ENCODE results near the gene NPFFR1. TPM values are rescaled to one million over a fixed set of nuclear protein-coding genes. Genes with fewer than 3 reads are reported as not detected.

The NPFFR1 gene
- total and polyA plus RNA-seq, 2 experiments from 2014 or later: 0.03 to 0.05 TPM

GRCh38 chr10:70295321-70295720 lies 11.5 kb upstream of the NPFFR1 start:
- Mint-ChIP-seq H3K4me1 (peaks cover 17% of the 10 kb centered on the region), H3K36me3 (ENCODE audit: low read depth) (0 out of 3 replicates have a peak, but pooled peaks cover under 1% of the 10 kb centered on the region), H3K4me3 (no peak overlapping the region), H3K27ac (no peak overlapping the region), H3K27me3 (ENCODE audit: insufficient read depth, low read depth, poor library complexity) (peaks cover 2% of the 10 kb centered on the region), H3K9me3 (no peaks in the 10 kb centered on the region)
- TF ChIP-seq, protein P1, sequence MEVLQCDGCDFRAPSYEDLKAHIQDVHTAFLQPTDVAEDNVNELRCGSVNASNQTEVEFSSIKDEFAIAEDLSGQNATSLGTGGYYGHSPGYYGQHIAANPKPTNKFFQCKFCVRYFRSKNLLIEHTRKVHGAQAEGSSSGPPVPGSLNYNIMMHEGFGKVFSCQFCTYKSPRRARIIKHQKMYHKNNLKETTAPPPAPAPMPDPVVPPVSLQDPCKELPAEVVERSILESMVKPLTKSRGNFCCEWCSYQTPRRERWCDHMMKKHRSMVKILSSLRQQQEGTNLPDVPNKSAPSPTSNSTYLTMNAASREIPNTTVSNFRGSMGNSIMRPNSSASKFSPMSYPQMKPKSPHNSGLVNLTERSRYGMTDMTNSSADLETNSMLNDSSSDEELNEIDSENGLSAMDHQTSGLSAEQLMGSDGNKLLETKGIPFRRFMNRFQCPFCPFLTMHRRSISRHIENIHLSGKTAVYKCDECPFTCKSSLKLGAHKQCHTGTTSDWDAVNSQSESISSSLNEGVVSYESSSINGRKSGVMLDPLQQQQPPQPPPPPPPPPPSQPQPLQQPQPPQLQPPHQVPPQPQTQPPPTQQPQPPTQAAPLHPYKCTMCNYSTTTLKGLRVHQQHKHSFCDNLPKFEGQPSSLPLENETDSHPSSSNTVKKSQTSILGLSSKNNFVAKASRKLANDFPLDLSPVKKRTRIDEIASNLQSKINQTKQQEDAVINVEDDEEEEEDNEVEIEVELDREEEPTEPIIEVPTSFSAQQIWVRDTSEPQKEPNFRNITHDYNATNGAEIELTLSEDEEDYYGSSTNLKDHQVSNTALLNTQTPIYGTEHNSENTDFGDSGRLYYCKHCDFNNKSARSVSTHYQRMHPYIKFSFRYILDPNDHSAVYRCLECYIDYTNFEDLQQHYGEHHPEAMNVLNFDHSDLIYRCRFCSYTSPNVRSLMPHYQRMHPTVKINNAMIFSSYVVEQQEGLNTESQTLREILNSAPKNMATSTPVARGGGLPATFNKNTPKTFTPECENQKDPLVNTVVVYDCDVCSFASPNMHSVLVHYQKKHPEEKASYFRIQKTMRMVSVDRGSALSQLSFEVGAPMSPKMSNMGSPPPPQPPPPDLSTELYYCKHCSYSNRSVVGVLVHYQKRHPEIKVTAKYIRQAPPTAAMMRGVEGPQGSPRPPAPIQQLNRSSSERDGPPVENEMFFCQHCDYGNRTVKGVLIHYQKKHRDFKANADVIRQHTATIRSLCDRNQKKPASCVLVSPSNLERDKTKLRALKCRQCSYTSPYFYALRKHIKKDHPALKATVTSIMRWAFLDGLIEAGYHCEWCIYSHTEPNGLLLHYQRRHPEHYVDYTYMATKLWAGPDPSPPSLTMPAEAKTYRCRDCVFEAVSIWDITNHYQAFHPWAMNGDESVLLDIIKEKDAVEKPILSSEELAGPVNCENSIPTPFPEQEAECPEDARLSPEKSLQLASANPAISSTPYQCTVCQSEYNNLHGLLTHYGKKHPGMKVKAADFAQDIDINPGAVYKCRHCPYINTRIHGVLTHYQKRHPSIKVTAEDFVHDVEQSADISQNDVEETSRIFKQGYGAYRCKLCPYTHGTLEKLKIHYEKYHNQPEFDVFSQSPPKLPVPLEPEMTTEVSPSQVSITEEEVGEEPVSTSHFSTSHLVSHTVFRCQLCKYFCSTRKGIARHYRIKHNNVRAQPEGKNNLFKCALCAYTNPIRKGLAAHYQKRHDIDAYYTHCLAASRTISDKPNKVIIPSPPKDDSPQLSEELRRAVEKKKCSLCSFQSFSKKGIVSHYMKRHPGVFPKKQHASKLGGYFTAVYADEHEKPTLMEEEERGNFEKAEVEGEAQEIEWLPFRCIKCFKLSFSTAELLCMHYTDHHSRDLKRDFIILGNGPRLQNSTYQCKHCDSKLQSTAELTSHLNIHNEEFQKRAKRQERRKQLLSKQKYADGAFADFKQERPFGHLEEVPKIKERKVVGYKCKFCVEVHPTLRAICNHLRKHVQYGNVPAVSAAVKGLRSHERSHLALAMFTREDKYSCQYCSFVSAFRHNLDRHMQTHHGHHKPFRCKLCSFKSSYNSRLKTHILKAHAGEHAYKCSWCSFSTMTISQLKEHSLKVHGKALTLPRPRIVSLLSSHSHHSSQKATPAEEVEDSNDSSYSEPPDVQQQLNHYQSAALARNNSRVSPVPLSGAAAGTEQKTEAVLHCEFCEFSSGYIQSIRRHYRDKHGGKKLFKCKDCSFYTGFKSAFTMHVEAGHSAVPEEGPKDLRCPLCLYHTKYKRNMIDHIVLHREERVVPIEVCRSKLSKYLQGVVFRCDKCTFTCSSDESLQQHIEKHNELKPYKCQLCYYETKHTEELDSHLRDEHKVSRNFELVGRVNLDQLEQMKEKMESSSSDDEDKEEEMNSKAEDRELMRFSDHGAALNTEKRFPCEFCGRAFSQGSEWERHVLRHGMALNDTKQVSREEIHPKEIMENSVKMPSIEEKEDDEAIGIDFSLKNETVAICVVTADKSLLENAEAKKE (CRISPR knock-in tag; IDR thresholded peaks at IDR 0.05): no peak
- TF ChIP-seq STAT1 (IDR thresholded peaks at IDR 0.05; ENCODE audit: unreplicated experiment): no peak
- no peak for TF ChIP-seq POLR2AphosphoS5 (IDR thresholded peaks at IDR 0.05; ENCODE audit: low read depth)
- TF ChIP-seq ZNF331 (CRISPR knock-in tag; IDR thresholded peaks at IDR 0.05; ENCODE audit: low read depth): no peak
- TF ChIP-seq, protein P2, sequence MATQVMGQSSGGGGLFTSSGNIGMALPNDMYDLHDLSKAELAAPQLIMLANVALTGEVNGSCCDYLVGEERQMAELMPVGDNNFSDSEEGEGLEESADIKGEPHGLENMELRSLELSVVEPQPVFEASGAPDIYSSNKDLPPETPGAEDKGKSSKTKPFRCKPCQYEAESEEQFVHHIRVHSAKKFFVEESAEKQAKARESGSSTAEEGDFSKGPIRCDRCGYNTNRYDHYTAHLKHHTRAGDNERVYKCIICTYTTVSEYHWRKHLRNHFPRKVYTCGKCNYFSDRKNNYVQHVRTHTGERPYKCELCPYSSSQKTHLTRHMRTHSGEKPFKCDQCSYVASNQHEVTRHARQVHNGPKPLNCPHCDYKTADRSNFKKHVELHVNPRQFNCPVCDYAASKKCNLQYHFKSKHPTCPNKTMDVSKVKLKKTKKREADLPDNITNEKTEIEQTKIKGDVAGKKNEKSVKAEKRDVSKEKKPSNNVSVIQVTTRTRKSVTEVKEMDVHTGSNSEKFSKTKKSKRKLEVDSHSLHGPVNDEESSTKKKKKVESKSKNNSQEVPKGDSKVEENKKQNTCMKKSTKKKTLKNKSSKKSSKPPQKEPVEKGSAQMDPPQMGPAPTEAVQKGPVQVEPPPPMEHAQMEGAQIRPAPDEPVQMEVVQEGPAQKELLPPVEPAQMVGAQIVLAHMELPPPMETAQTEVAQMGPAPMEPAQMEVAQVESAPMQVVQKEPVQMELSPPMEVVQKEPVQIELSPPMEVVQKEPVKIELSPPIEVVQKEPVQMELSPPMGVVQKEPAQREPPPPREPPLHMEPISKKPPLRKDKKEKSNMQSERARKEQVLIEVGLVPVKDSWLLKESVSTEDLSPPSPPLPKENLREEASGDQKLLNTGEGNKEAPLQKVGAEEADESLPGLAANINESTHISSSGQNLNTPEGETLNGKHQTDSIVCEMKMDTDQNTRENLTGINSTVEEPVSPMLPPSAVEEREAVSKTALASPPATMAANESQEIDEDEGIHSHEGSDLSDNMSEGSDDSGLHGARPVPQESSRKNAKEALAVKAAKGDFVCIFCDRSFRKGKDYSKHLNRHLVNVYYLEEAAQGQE (IDR thresholded peaks at IDR 0.05; ENCODE audit: unreplicated experiment): no peak
- TF ChIP-seq ZNF114 (CRISPR knock-in tag; IDR thresholded peaks at IDR 0.05): no peak
- no peak for TF ChIP-seq CTCF (conservative IDR thresholded peaks at IDR 0.05; ENCODE audit: low read depth in 2 of 2)
- no peak for TF ChIP-seq EZH2 (IDR thresholded peaks at IDR 0.05; ENCODE audit: low read depth, unreplicated experiment)
- TF ChIP-seq, protein P3, sequence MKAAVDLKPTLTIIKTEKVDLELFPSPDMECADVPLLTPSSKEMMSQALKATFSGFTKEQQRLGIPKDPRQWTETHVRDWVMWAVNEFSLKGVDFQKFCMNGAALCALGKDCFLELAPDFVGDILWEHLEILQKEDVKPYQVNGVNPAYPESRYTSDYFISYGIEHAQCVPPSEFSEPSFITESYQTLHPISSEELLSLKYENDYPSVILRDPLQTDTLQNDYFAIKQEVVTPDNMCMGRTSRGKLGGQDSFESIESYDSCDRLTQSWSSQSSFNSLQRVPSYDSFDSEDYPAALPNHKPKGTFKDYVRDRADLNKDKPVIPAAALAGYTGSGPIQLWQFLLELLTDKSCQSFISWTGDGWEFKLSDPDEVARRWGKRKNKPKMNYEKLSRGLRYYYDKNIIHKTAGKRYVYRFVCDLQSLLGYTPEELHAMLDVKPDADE (IDR thresholded peaks at IDR 0.05): no peak
- TF ChIP-seq EZH2phosphoT487 (IDR thresholded peaks at IDR 0.05; ENCODE audit: unreplicated experiment): no peak
- TF ChIP-seq NANOG (IDR thresholded peaks at IDR 0.05; ENCODE audit: borderline replicate concordance): no peak
- no peak for TF ChIP-seq JUNB (IDR thresholded peaks at IDR 0.05; ENCODE audit: unreplicated experiment)
- TF ChIP-seq CREB1 (CRISPR knock-in tag; IDR thresholded peaks at IDR 0.05; ENCODE audit: low read depth): no peak
- no peaks in the 10 kb centered on the region for H3F3A ChIP-seq (replicated peaks; ENCODE audit: low read depth)
- ATAC-seq (peak; percentile 32), DNase-seq (ENCODE audit: low spot score) (no peak)
- no peak overlapping the region for H3K4me2 ChIP-seq
- H4K20me1 ChIP-seq (replicated peaks; ENCODE audit: insufficient read depth): no peaks in the 10 kb centered on the region
- no peaks in the 10 kb centered on the region for H3K27me3 ChIP-seq (ENCODE audit: insufficient read depth)
- H3K4me3 ChIP-seq: no peak overlapping the region
- no peak overlapping the region for H2AFZ ChIP-seq
- H3K27ac ChIP-seq (ENCODE audit: low read depth): no peak overlapping the region
- no peaks in the 10 kb centered on the region for H3K36me3 ChIP-seq (ENCODE audit: insufficient read depth)
- H3K4me1 ChIP-seq (ENCODE audit: insufficient read depth): no peaks in the 10 kb centered on the region
- H3K79me2 ChIP-seq (replicated peaks; ENCODE audit: insufficient read depth): no peaks in the 10 kb centered on the region
- H3K9me2 ChIP-seq (ENCODE audit: insufficient read depth): peaks cover 3% of the 10 kb centered on the region; the same call in 1 of the 2 replicates
